ENCODE data around the gene YWHAE. TPM values are rescaled to one million over a fixed set of nuclear protein-coding genes. Genes with fewer than 3 reads are reported as not detected.
"Not testable (repeated sequence)": the region's sequence is repeated elsewhere in the genome, so short reads cannot be mapped to it uniquely, and the experiment has no call there.

Gene YWHAE
- total RNA-seq, 2 experiments from 2014 or later = 116 to 133 TPM

DNA sequence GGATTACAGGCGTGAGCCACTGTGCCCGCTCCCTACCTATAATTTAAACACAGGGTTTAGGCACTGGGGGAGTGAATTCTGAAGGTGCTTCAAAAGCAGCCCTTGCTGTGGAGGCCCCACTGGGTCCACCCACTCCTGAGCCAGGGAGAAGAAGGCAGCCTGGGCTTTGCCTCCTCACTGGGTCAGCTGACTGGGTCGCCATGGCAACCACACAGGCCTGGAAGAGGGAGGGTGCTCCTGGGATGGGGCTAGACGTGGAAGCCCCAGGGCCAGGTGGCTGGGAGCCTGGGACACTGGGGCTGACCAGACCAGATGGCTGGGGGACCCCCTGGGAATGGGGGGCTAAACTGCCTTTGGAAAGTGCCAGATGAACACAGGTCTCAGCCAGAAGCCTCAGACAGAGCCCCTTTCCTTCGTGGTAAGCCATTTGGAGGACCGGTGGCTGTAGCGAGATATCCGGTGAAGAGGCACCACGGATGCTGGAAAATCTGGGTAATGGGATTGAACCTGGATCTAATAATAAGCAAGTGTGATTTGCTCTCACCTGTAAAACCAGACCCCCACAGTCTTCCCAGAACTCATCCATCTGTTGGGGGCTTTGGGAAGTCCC is 87.7 kb downstream of the YWHAE start:
- H3K4me3 Mint-ChIP-seq = no peak overlapping the region
- Histone ChIP-seq H3K4me3 (ENCODE audit: low read length) (no peak overlapping the region), H3K27me3 (ENCODE audit: control insufficient read depth in 1 of 2, insufficient read depth in 2 of 2, low read length in 2 of 2) (peaks cover 8 to 11% of the 10 kb centered on the region in 2 experiments), H3K27ac (ENCODE audit: low read depth in 1 of 2, low read length in 2 of 2) (no peak overlapping the region), H3K36me3 (ENCODE audit: insufficient read depth, low read length) (no peaks in the 10 kb centered on the region), H3K9me3 (ENCODE audit: control insufficient read depth in 1 of 2, insufficient read depth in 1 of 2, low read length in 2 of 2) (peaks cover 0 to 8% of the 10 kb centered on the region in 2 experiments), H3K4me1 (ENCODE audit: insufficient read depth, low read length) (no peaks in the 10 kb centered on the region)
- H3K9me3 Mint-ChIP-seq = no peaks in the 10 kb centered on the region
- DNase-seq = no peak
- peaks cover 11% of the 10 kb centered on the region for H3K27me3 Mint-ChIP-seq
- intact Hi-C loops (cut with DNase I, micrococcal nuclease) = no loop called here
- no peak for TF ChIP-seq CTCF (IDR thresholded peaks at IDR 0.05)
- H3K36me3 Mint-ChIP-seq (ENCODE audit: low read depth) = no peaks in the 10 kb centered on the region
- CTCF ChIA-PET = no interaction called here
- H3K4me1 Mint-ChIP-seq (ENCODE audit: low read depth) = no peaks in the 10 kb centered on the region
- H3K27ac Mint-ChIP-seq = no peak overlapping the region
- no peak for ATAC-seq (ENCODE audit: poor library complexity)
- POLR2A ChIA-PET = no interaction called here

DNA sequence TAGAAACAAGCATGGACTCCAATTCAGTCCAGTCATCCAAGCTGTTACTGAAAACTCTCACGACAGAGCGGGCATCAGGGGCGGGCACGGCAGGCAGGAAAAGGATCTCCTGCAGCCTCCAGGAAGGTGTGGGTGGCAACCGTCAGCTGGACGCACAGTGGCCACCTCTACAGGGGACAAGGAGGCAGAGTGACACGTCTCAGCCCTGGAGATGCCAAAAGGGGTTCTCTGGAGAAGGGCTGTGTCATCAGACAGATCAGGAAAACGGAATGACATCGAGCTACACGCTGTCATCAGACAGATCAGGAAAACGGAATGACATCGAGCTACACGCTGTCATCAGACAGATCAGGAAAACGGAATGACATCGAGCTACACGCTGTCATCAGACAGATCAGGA is 92.2 kb downstream of the YWHAE start:
- H3K36me3 Mint-ChIP-seq (ENCODE audit: low read depth); H3K4me3 ChIP-seq (ENCODE audit: low read length); POLR2A ChIA-PET; H3K27me3 ChIP-seq (ENCODE audit: control insufficient read depth in 1 of 2, insufficient read depth in 2 of 2, low read length in 2 of 2); H3K36me3 ChIP-seq (ENCODE audit: insufficient read depth, low read length); H3K4me1 ChIP-seq (ENCODE audit: insufficient read depth, low read length); H3K9me3 Mint-ChIP-seq; H3K9me3 ChIP-seq (ENCODE audit: control insufficient read depth in 1 of 2, insufficient read depth in 1 of 2, low read length in 2 of 2); H3K4me1 Mint-ChIP-seq (ENCODE audit: low read depth); H3K4me3 Mint-ChIP-seq; intact Hi-C loops (cut with DNase I, micrococcal nuclease); H3K27ac ChIP-seq (ENCODE audit: low read depth in 1 of 2, low read length in 2 of 2); H3K27ac Mint-ChIP-seq; CTCF ChIA-PET; ATAC-seq (ENCODE audit: poor library complexity); DNase-seq: not testable (repeated sequence)
- H3K27me3 Mint-ChIP-seq = peaks cover 12% of the 10 kb centered on the region

- ATAC-seq (ENCODE audit: poor library complexity) (no peak), DNase-seq (no peak)
- intact Hi-C loops (cut with DNase I, micrococcal nuclease) = no loop called here
- no peaks in the 10 kb centered on the region for H3K36me3 Mint-ChIP-seq (ENCODE audit: low read depth)
- no peak overlapping the region for H3K4me3 ChIP-seq (ENCODE audit: low read length)
- no peak overlapping the region for H3K4me3 Mint-ChIP-seq
- no peaks in the 10 kb centered on the region for H3K9me3 Mint-ChIP-seq
- H3K36me3 ChIP-seq (ENCODE audit: insufficient read depth, low read length) = no peaks in the 10 kb centered on the region
- peaks cover 0 to 5% of the 10 kb centered on the region in 2 experiments for H3K9me3 ChIP-seq (ENCODE audit: control insufficient read depth in 1 of 2, insufficient read depth in 1 of 2, low read length in 2 of 2)
- TF ChIP-seq CTCF (IDR thresholded peaks at IDR 0.05) = no peak
- no peak overlapping the region for H3K27ac ChIP-seq (ENCODE audit: low read depth in 1 of 2, low read length in 2 of 2)
- H3K4me1 Mint-ChIP-seq (ENCODE audit: low read depth) = no peaks in the 10 kb centered on the region
- ChIA-PET POLR2A (no interaction called here), CTCF (interaction anchor here (0.5 kb wide), 1 partner anchor 11 kb away, joined by 3 read pairs; no protein-coding TSS in a partner anchor)
- no peaks in the 10 kb centered on the region for H3K4me1 ChIP-seq (ENCODE audit: insufficient read depth, low read length)
- H3K27me3 ChIP-seq (ENCODE audit: control insufficient read depth in 1 of 2, insufficient read depth in 2 of 2, low read length in 2 of 2) = peaks cover 0 to under 1% of the 10 kb centered on the region in 2 experiments
- peaks cover 17% of the 10 kb centered on the region for H3K27me3 Mint-ChIP-seq
- no peak overlapping the region for H3K27ac Mint-ChIP-seq
These were observed 95.0 kb downstream of the YWHAE start for GRCh38 chr17:1304962-1305563.

Data from CD4-positive, alpha-beta T cell (primary cell).